GM12872 (cell line): ENCODE data around the gene CYB5R4.

Experiments
- TF ChIP-seq, protein P1 (sequence below): IDR thresholded peaks from 3 replicates; pipeline ENCODE4 v1.5.1; 2011; ENCODE audit warnings: low read depth, mild to moderate bottlenecking, low read length, moderate library complexity; ENCODE audit not compliant: insufficient read depth

CYB5R4 gene

DNA sequence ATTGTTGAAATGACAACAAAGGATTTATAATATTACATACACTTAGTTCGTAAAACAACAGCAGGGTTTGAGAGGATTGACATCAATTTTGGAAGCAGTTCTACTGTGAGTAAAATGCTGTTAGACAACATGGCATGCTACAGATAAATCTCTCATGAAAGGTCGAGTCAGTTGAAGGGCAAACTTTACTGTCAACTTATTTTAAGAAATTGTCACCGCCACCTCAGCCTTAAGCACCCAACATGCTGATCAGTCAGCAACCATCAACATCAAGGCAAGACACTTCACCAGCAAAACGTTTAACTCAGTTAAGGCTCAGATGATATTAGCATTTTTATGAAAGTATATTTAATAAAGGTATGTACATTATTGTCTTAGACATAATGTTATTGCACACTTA is 31.0 kb downstream of the CYB5R4 start:
- TF ChIP-seq, protein P1, sequence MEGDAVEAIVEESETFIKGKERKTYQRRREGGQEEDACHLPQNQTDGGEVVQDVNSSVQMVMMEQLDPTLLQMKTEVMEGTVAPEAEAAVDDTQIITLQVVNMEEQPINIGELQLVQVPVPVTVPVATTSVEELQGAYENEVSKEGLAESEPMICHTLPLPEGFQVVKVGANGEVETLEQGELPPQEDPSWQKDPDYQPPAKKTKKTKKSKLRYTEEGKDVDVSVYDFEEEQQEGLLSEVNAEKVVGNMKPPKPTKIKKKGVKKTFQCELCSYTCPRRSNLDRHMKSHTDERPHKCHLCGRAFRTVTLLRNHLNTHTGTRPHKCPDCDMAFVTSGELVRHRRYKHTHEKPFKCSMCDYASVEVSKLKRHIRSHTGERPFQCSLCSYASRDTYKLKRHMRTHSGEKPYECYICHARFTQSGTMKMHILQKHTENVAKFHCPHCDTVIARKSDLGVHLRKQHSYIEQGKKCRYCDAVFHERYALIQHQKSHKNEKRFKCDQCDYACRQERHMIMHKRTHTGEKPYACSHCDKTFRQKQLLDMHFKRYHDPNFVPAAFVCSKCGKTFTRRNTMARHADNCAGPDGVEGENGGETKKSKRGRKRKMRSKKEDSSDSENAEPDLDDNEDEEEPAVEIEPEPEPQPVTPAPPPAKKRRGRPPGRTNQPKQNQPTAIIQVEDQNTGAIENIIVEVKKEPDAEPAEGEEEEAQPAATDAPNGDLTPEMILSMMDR, result no peak

DNA sequence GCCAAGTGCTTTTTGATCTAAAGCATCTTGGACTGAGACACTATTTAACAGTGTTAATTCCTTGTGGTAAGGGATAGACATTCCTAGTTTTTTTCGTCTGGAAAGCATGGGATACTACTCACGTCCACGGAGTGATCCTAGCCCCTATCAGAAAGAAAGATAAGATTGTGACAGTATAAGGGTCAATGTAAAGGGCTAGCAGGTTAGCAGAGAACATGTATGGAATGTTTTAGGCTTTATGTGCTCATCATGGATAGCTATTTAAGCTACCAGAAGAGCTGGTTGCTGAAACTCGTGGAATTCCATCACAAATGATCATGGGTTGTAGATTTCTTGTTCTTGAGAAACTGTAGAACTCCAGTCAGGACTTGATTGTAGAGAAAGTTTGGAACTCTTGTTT is 32.1 kb downstream of the CYB5R4 start:
- TF ChIP-seq, protein P1, result no peak

DNA sequence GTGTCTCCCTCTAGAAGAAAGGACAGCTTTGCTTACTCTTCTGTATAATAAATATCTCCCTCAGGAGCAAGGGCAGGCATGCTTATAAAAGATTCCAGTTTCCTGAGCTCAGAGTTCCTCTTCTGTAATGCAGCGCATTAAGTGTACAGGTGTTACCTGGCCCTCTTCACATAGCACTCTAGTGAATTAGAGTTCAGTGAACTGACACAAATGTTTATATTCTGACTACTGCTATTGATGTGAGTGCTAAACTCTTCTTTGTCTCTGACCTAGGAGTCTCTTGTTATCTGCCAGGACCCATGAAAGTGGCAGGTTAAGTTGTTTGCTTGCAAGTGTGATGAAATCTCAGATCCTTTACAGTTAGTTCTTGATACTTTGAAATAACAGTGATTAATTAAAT is 33.5 kb downstream of the CYB5R4 start:
- TF ChIP-seq, protein P1, result no peak

DNA sequence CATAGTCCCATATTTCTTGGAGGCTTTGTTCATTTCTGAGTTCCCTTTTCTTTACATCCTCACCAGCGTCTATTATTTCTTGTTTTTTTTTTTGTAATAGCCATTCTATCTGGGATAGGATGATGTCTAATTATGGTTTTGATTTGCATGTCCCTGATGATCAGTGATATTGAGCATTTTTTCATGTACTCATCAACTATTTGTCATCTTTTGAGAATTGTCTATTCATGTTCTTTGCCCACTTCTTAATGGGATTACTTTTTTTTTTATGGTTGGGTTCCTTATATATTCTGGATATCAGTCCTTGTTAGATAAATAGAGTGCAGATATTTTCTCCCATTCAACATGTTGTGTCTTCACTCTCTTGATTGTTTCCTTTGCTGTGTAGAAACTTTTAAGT is 42.1 kb downstream of the CYB5R4 start:
- TF ChIP-seq, protein P1, result no peak

DNA sequence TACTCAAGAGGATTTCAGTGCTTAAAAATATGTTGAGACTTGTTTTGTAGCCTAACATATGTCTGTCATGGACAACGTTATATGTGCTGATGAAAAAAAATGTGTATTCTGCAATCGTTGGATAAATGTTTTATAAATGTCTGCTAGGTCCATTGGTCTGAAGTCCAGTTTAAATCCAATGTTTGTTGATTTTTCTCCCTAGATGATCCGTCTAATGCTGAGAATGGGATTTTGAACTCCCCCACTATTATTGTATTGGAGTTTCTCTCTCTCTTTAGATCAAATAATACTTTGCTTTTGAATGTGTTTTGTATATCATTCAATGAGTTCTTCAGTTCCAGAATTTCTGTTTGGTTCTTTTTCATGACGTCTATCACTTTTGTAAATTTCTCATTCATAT is 44.9 kb downstream of the CYB5R4 start:
- TF ChIP-seq, protein P1, result no peak

DNA sequence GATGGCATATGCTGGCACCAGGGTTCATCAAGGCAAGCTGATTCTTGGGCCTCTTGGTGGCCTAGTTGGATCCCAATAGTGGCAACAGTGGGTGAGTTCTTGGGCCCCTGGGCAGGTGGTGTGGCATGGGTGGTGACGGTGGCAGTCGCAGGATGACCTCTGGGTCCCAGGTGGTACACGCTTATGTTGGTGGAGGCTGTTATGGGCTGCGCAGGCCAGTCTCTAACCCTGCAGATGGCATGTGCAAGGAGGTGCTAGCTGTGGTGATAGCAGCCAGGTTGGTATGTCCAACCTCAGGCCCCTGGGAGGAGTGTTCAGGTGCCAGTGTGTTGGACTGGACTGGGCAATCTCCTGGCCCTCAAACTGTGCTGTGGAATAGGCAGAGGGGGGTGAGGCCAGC is 46.2 kb downstream of the CYB5R4 start:
- TF ChIP-seq, protein P1, result no peak

DNA sequence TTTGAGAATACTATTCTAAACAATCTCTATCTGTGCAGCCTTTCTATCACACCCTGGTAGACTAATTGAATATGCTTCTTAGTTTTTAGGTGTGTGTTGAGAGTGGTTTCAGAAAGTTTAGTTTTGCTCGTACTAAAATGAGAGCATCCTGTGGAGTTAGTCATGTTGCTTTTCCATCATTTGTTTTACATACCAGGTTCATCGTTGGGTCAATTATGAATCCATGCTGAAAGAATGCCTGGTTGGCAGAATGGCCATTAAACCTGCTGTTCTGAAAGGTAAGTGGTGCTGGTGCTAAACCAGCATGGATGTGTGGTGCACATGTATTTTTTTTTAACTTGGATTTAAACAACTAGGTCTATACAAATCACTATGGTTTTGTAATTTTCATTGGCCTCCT is 49.3 kb downstream of the CYB5R4 start:
- TF ChIP-seq, protein P1, result no peak

DNA sequence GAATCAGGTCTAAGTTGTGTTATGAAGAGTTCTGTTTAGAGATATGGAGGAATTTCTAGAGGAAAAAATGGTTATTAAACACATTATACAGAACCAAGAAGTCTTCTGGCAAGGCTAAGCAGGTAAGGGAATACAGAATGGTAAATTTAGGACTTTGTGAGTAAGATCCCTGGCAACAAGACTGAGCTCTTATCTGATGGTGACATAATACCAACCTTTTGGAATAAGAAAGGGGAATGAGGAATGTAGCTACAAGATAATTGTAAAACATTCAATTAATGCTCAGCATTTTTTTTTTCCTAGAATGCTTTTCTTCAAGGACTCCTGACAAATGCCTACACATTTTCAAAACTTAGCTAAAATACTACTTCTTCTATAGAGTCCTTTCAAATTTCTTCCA is 51.8 kb downstream of the CYB5R4 start:
- TF ChIP-seq, protein P1, result no peak
